Left ventricle myocardium inferior (tissue), 1 donor: ENCODE measurements around the gene CPSF4. TPM values are rescaled to one million over a fixed set of nuclear protein-coding genes. Genes with fewer than 3 reads are reported as not detected.

Experiments used
- DNase-seq: peaks from one replicate; pipeline ENCODE4 v3.0.0-alpha.2; 2020
- H3K27ac ChIP-seq: fragments of 200-600 bp; replicated peaks from 2 replicates; pipeline ENCODE4 v1.8.0; 2021
- H3K27me3 ChIP-seq: fragments of 200-600 bp; 2 replicates; pipeline ENCODE4 v1.8.0; 2021; ENCODE audit warnings: low read depth
- H3K36me3 ChIP-seq: fragments of 200-600 bp; 2 replicates; pipeline ENCODE4 v1.8.0; 2021
- H3K4me1 ChIP-seq: fragments of 200-600 bp; 2 replicates; pipeline ENCODE4 v1.8.0; 2021
- H3K4me3 ChIP-seq: fragments of 200-600 bp; 2 replicates; pipeline ENCODE4 v1.8.0; 2021; ENCODE audit warnings: mild to moderate bottlenecking, moderate library complexity
- H3K9me3 ChIP-seq: fragments of 200-600 bp; replicated peaks from 2 replicates; pipeline ENCODE4 v1.8.0; 2021
- CTCF ChIP-seq: fragments of 200-600 bp; IDR thresholded peaks from 2 replicates; pipeline ENCODE4 v1.8.0; 2021; ENCODE audit warnings: antibody characterized with exemption, mild to moderate bottlenecking, borderline replicate concordance
- intact Hi-C: fragments of 100-400 bp; cut with micrococcal nuclease; formaldehyde crosslinking; loops from one replicate; pipeline ENCODE4 v1.11.0; 2022
- total RNA-seq: library from RNA; stranded (reverse); fragmentation: NEBNext Ultra II Directional; extraction: Animal tissue kit (Norgen Biotek cat#: 25700); gene quantifications from one replicate; pipeline ENCODE4 v1.2.1, GENCODE V29; 2021
- donor health status: DM: no; HTN: yes; CAD: no; lungs with severe emphysema.

The CPSF4 gene
- total RNA-seq, 1 donor from 2014 or later: 17.9 TPM

- DNase-seq: no peak
- H3K36me3 ChIP-seq: peaks cover 82% of the 10 kb centered on the region
- H3K27me3 ChIP-seq: no peaks in the 10 kb centered on the region
Observed at GRCh38 chr7:99459087-99459486, 20.3 kb downstream of the CPSF4 start.

GRCh38 chr7:99460651-99461050 lies 21.9 kb downstream of the CPSF4 start:
- Histone ChIP-seq H3K27me3 (no peaks in the 10 kb centered on the region), H3K9me3 (no peaks in the 10 kb centered on the region), H3K27ac (peak overlapping the region; percentile 25), H3K4me3 (no peak overlapping the region), H3K4me1 (peaks cover 79% of the 10 kb centered on the region), H3K36me3 (peaks cover 68% of the 10 kb centered on the region)
- intact Hi-C loops: no loop called here
- no peak for TF ChIP-seq CTCF
- DNase-seq: no peak

More at GRCh38 chr7:99459087-99459486, 20.3 kb downstream of the CPSF4 start:
- Histone ChIP-seq H3K9me3 (no peaks in the 10 kb centered on the region), H3K27ac (no peak overlapping the region), H3K4me1 (peaks cover 64% of the 10 kb centered on the region), H3K4me3 (no peak overlapping the region)
- intact Hi-C loops: no loop called here
- TF ChIP-seq CTCF: no peak

GRCh38 chr7:99461221-99461620 lies 22.5 kb downstream of the CPSF4 start:
- Histone ChIP-seq H3K27ac (no peak overlapping the region), H3K27me3 (no peaks in the 10 kb centered on the region), H3K4me3 (no peak overlapping the region), H3K36me3 (peaks cover 63% of the 10 kb centered on the region), H3K4me1 (peaks cover 83% of the 10 kb centered on the region), H3K9me3 (no peaks in the 10 kb centered on the region)
- intact Hi-C loops: no loop called here
- TF ChIP-seq CTCF: no peak
- DNase-seq: no peak

DNA sequence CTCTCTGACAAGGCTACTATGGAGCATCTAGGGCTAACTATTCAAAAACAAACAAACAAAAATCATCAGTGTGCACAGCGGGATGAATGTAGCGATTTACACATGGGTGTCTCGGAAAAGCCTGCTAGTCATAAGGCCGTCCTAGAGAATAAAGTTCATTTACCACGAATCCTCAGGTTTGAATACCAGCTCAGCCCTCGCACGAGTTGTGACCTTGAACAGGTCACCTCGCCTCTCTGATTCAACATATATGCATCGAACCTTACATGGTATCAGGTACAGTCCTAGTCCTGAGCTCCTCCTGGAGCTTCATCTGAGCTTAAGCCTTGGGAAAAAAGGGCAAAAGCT lies 26.7 kb downstream of the CPSF4 start:
- TF ChIP-seq CTCF: no peak
- H3K27ac ChIP-seq: peak overlapping the region; percentile 95
- H3K36me3 ChIP-seq: peaks cover 23% of the 10 kb centered on the region
- intact Hi-C loops: no loop called here
- H3K4me1 ChIP-seq: peaks cover 59% of the 10 kb centered on the region
- no peaks in the 10 kb centered on the region for H3K27me3 ChIP-seq
- DNase-seq: no peak
- H3K9me3 ChIP-seq: no peaks in the 10 kb centered on the region
- peak overlapping the region; percentile 99 for H3K4me3 ChIP-seq

DNA sequence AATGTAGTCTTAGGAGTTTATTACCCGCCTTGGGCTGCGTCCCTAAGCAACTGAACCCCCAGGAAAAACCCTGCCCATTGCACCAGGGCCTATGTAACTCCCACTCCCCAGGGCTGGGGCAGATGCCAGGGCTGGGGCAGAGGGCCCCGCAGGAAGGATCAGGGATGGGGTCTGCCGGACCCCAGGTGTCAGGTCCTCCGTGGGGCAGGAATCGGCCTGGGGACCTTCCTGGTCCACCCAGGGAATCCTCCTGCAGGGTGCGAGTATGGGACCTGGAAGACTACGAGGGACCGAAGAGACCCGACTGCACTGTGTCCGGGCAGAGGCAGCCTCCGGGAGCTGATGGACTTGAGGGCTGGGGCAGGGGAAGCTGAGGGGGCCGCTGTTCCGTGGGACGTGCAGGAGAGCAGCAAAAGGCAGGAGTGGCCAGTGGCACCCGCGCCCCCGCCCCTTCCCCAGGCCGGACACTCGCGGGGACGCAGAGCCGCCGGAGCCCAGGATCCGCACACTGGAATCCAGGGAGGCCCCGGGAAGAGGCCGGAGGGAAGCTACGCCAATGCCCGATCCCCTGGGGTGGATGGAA lies 29.7 kb downstream of the CPSF4 start:
- Histone ChIP-seq H3K36me3 (peaks cover 8% of the 10 kb centered on the region), H3K4me3 (no peak overlapping the region), H3K27ac (no peak overlapping the region), H3K9me3 (no peaks in the 10 kb centered on the region), H3K4me1 (peaks cover 53% of the 10 kb centered on the region), H3K27me3 (no peaks in the 10 kb centered on the region)
- intact Hi-C loops: no loop called here
- DNase-seq: no peak
- TF ChIP-seq CTCF: no peak
